SU-DHL-6 (cell line): ENCODE results near the gene KDELR1.

Experiments used
- CTCF ChIP-seq: fragments of 200-600 bp; sonication (generic); IDR thresholded peaks from one replicate; pipeline ENCODE4 v1.5.1; 2017; ENCODE audit warnings: antibody characterized with exemption, mild to moderate bottlenecking, low read length, moderate library complexity; ENCODE audit not compliant: insufficient read depth, poor library complexity, severe bottlenecking
- EZH2phosphoT487 ChIP-seq: fragments of 200-600 bp; sonication (generic), shearing (Covaris generic); conservative IDR thresholded peaks from 2 replicates; pipeline ENCODE4 v1.6.1; 2018; ENCODE audit warnings: mild to moderate bottlenecking, antibody characterized with exemption, low read length, moderate library complexity, mixed read lengths

DNA sequence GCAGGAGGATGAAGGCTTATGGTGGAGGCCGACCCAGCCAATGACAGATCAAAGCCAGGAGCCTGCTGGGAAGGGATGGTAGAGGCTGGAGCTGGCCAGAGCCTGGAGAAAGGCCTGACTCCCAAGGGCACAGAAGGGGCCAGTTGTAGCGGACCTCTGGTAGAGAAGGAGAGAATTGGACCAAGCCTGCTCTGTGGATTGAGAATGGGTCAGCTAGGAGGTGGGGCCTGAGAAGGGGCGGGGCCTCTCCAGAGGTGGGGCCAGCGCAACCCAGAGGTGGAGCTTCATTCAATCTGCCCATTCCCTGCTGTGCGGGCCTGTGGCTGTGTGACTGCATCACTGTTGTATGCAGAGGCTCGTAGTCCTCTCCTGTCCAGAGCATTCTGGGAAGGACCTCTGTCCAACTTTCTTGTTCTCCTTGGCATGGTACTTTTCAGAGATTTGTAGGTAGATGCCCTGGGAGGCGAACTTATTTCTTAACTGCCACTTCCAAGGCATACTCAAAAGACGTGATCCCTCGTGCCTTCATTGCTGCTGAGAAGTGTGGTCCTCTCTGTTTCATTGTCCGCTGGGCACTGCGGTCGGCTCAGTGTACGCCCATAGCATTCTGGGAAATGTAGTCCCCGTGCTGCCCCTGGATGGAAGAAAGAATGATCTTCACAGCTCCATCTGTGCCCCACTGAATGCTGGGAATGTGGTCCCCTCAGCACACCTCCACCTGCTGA lies 8.8 kb upstream of the KDELR1 start:
- TF ChIP-seq CTCF, result no peak
- no peak for TF ChIP-seq EZH2phosphoT487
